Mammary epithelial cell (primary cell): ENCODE data around the gene PRKAR2B.

Source experiments
- CTCF ChIP-seq, 2 donors: IDR thresholded peaks in 1 of 2; conservative IDR thresholded peaks in 1 of 2; 2 replicates each; pipeline ENCODE4 v1.5.1; 2011 to 2012; ENCODE audit warnings: inconsistent platforms in 2 of 2, low read length in 2 of 2, mild to moderate bottlenecking in 2 of 2, control low read depth in 1 of 2, low read depth in 1 of 2; ENCODE audit not compliant: insufficient read depth in 1 of 2; ENCODE audit errors: extremely low read depth in 1 of 2
- EZH2 ChIP-seq: IDR thresholded peaks from 2 replicates; pipeline ENCODE4 v1.6.1; 2012; ENCODE audit warnings: low read length, inconsistent platforms, borderline replicate concordance

DNA sequence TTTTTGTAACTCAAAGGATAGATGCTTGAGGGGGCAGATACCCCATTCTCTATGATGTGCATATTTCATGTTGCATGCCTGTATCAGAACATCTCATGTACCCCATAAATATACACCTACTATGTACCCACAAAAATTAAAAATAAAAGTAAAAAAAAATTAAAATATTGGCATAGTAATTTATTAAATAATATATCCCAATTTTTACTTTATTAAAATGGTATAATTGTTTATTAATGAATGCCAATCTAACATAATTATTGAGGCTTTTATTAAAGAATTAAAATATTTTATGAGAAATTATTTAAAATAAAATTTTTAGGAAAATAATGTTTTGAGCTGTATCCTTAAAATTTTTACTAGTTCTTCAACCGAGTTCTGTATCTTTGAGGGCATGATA is 105.4 kb downstream of the PRKAR2B start:
- no peak for TF ChIP-seq CTCF (conservative IDR thresholded peaks at IDR 0.05 in 1 of 2, IDR thresholded peaks at IDR 0.05 in 1 of 2; ENCODE audit: extremely low read depth in 1 of 2, insufficient read depth in 1 of 2, low read depth in 1 of 2, low read length in 2 of 2)
- no peak for TF ChIP-seq EZH2
